Neural progenitor cell (in vitro differentiated cells): ENCODE results near the gene ELF5. TPM values are rescaled to one million over a fixed set of nuclear protein-coding genes. Genes with fewer than 3 reads are reported as not detected.

Experiments used
- DNase-seq: peaks from one replicate; pipeline ENCODE4 v3.0.0-alpha.2; 2016; ENCODE audit warnings: low spot score
- H2AFZ ChIP-seq: fragments of 200-600 bp; sonication (generic); replicated peaks from 2 replicates; pipeline ENCODE4 v1.6.1; 2016; ENCODE audit warnings: antibody characterized with exemption
- H3F3A ChIP-seq: fragments of 200-600 bp; sonication (generic); 2 replicates; pipeline ENCODE4 v1.6.1; 2016; ENCODE audit warnings: antibody characterized with exemption, low read depth
- H3K27ac ChIP-seq: fragments of 200-600 bp; sonication (generic); 2 replicates; pipeline ENCODE4 v1.5.1; 2016; ENCODE audit warnings: mild to moderate bottlenecking
- H3K27me3 ChIP-seq: fragments of 200-600 bp; sonication (generic); 2 replicates; pipeline ENCODE4 v1.6.1; 2016; ENCODE audit warnings: mild to moderate bottlenecking, moderate library complexity
- H3K36me3 ChIP-seq: fragments of 200-600 bp; sonication (generic); 2 replicates; pipeline ENCODE4 v1.5.1; 2016
- H3K4me1 ChIP-seq: fragments of 200-600 bp; sonication (generic); 2 replicates; pipeline ENCODE4 v1.6.1; 2016; ENCODE audit warnings: mixed run types
- H3K4me2 ChIP-seq: fragments of 200-600 bp; sonication (generic); 2 replicates; pipeline ENCODE4 v1.6.1; 2016
- H3K4me3 ChIP-seq: fragments of 200-600 bp; sonication (generic); 2 replicates; pipeline ENCODE4 v1.5.1; 2016
- H3K79me2 ChIP-seq: fragments of 200-600 bp; sonication (generic); 2 replicates; pipeline ENCODE4 v1.6.1; 2016; ENCODE audit warnings: low read depth
- H3K9ac ChIP-seq: fragments of 200-600 bp; sonication (generic); 2 replicates; pipeline ENCODE4 v1.6.1; 2016
- H3K9me3 ChIP-seq: fragments of 200-600 bp; sonication (generic); 2 replicates; pipeline ENCODE4 v1.5.1; 2016; ENCODE audit warnings: low read depth
- H4K20me1 ChIP-seq: fragments of 200-600 bp; sonication (generic); 2 replicates; pipeline ENCODE4 v1.6.1; 2016; ENCODE audit warnings: low read depth
- H3K27ac Mint-ChIP-seq: 3 replicates; pipeline ENCODE4 v1.8.0; 2021; ENCODE audit warnings: mixed read lengths
- H3K27me3 Mint-ChIP-seq: 2 replicates; pipeline ENCODE4 v1.8.0; 2022; ENCODE audit warnings: low read depth, mild to moderate bottlenecking, inconsistent platforms, moderate library complexity, mixed read lengths; ENCODE audit not compliant: insufficient read depth
- H3K36me3 Mint-ChIP-seq: 3 replicates; pipeline ENCODE4 v1.8.0; 2021; ENCODE audit warnings: mixed read lengths
- H3K4me1 Mint-ChIP-seq: 3 replicates; pipeline ENCODE4 v1.8.0; 2021; ENCODE audit warnings: mixed read lengths
- H3K4me3 Mint-ChIP-seq: 3 replicates; pipeline ENCODE4 v1.8.0; 2021; ENCODE audit warnings: mild to moderate bottlenecking, moderate library complexity, mixed read lengths
- H3K9me3 Mint-ChIP-seq: 3 replicates; pipeline ENCODE4 v1.8.0; 2020; ENCODE audit warnings: mixed read lengths
- CTCF ChIP-seq: fragments of 200-600 bp; sonication (generic); IDR thresholded peaks from 2 replicates; pipeline ENCODE4 v1.5.1; 2017; ENCODE audit warnings: antibody characterized with exemption, mild to moderate bottlenecking
- EZH2 ChIP-seq: fragments of 200-600 bp; sonication (generic); IDR thresholded peaks from 2 replicates; pipeline ENCODE4 v1.6.1; 2017; ENCODE audit warnings: antibody characterized with exemption, mild to moderate bottlenecking, moderate library complexity
- EZH2phosphoT487 ChIP-seq: fragments of 200-600 bp; sonication (generic); IDR thresholded peaks from 2 replicates; pipeline ENCODE4 v1.6.1; 2017; ENCODE audit warnings: antibody characterized with exemption
- total RNA-seq: library from RNA; depleted of rRNA; stranded (reverse); fragments of >200 nt; gene quantifications from 2 replicates; pipeline ENCODE4 v1.2.3, GENCODE V29; 2015; ENCODE audit warnings: low replicate concordance

Gene ELF5
- total RNA-seq, 1 donor from 2014 or later, result not detected

GRCh38 chr11:34468209-34468841 lies 45.3 kb downstream of the ELF5 start:
- Histone ChIP-seq H3K27ac (no peak overlapping the region), H3K4me1 (no peaks in the 10 kb centered on the region), H2AFZ (no peak overlapping the region), H3K4me2 (no peak overlapping the region), H3K9me3 (peaks cover 10% of the 10 kb centered on the region), H3K27me3 (no peaks in the 10 kb centered on the region), H3K79me2 (no peaks in the 10 kb centered on the region), H3F3A (no peaks in the 10 kb centered on the region), H3K36me3 (no peaks in the 10 kb centered on the region), H3K9ac (no peak overlapping the region), H4K20me1 (no peaks in the 10 kb centered on the region), H3K4me3 (no peak overlapping the region)
- Mint-ChIP-seq H3K27ac (no peak overlapping the region), H3K36me3 (no peaks in the 10 kb centered on the region), H3K27me3 (peaks cover 7% of the 10 kb centered on the region), H3K9me3 (peaks cover 10% of the 10 kb centered on the region), H3K4me1 (no peaks in the 10 kb centered on the region), H3K4me3 (no peak overlapping the region)
- TF ChIP-seq EZH2 (no peak), CTCF (peak; percentile 60), EZH2phosphoT487 (no peak)
- DNase-seq, result peak; percentile 42

- no peak overlapping the region for H3K27ac Mint-ChIP-seq
- H3K27ac ChIP-seq, result no peak overlapping the region
- no peak overlapping the region for H3K4me3 ChIP-seq
- H3F3A ChIP-seq, result no peaks in the 10 kb centered on the region
- no peaks in the 10 kb centered on the region for H3K36me3 ChIP-seq
- H3K79me2 ChIP-seq, result no peaks in the 10 kb centered on the region
- no peaks in the 10 kb centered on the region for H3K4me1 ChIP-seq
- no peak overlapping the region for H3K9ac ChIP-seq
- H2AFZ ChIP-seq, result no peak overlapping the region
- H3K4me1 Mint-ChIP-seq, result no peaks in the 10 kb centered on the region
- no peak for DNase-seq
- no peaks in the 10 kb centered on the region for H3K27me3 ChIP-seq
- no peaks in the 10 kb centered on the region for H3K36me3 Mint-ChIP-seq
- TF ChIP-seq CTCF (no peak), EZH2phosphoT487 (no peak), EZH2 (no peak)
- peaks cover 10% of the 10 kb centered on the region for H3K9me3 ChIP-seq
- H3K4me2 ChIP-seq, result no peak overlapping the region
- H3K9me3 Mint-ChIP-seq, result peaks cover 10% of the 10 kb centered on the region
- peaks cover 7% of the 10 kb centered on the region for H3K27me3 Mint-ChIP-seq
- no peaks in the 10 kb centered on the region for H4K20me1 ChIP-seq
- no peak overlapping the region for H3K4me3 Mint-ChIP-seq
These were observed 46.6 kb downstream of the ELF5 start for GRCh38 chr11:34466802-34467488.

GRCh38 chr11:34464591-34465051 lies 49.0 kb downstream of the ELF5 start:
- no peak overlapping the region for H3K4me3 Mint-ChIP-seq
- DNase-seq, result no peak
- no peak overlapping the region for H3K4me2 ChIP-seq
- no peaks in the 10 kb centered on the region for H3K27me3 ChIP-seq
- H3K4me1 ChIP-seq, result no peaks in the 10 kb centered on the region
- no peaks in the 10 kb centered on the region for H3K79me2 ChIP-seq
- H3K27ac ChIP-seq, result no peak overlapping the region
- no peaks in the 10 kb centered on the region for H3K4me1 Mint-ChIP-seq
- peaks cover 10% of the 10 kb centered on the region for H3K9me3 Mint-ChIP-seq
- no peaks in the 10 kb centered on the region for H3K36me3 ChIP-seq
- H3K9me3 ChIP-seq, result peaks cover 10% of the 10 kb centered on the region
- H3K27me3 Mint-ChIP-seq, result peaks cover 10% of the 10 kb centered on the region
- H2AFZ ChIP-seq, result no peak overlapping the region
- no peaks in the 10 kb centered on the region for H3K36me3 Mint-ChIP-seq
- no peak overlapping the region for H3K9ac ChIP-seq
- H3K4me3 ChIP-seq, result no peak overlapping the region
- TF ChIP-seq EZH2phosphoT487 (no peak), EZH2 (no peak), CTCF (no peak)
- no peaks in the 10 kb centered on the region for H4K20me1 ChIP-seq
- H3F3A ChIP-seq, result no peaks in the 10 kb centered on the region
- H3K27ac Mint-ChIP-seq, result no peak overlapping the region
